Chondrocyte (in vitro differentiated cells): ENCODE measurements around the gene KAZN. TPM values are rescaled to one million over a fixed set of nuclear protein-coding genes. Genes with fewer than 3 reads are reported as not detected.
"Not testable (repeated sequence)": the region's sequence is repeated elsewhere in the genome, so short reads cannot be mapped to it uniquely, and the experiment has no call there.

Experiments used
- DNase-seq: peaks from one replicate; pipeline ENCODE4 v3.0.0; 2021; ENCODE audit warnings: mixed read lengths, low spot score
- H3K27ac Mint-ChIP-seq: one replicate; pipeline ENCODE4 v1.8.0; 2021; ENCODE audit warnings: mild to moderate bottlenecking, moderate library complexity, mixed read lengths; ENCODE audit not compliant: unreplicated experiment
- H3K27me3 Mint-ChIP-seq: 2 replicates; pipeline ENCODE4 v1.8.0; 2021; ENCODE audit warnings: low read depth, mixed read lengths
- H3K36me3 Mint-ChIP-seq: 2 replicates; pipeline ENCODE4 v1.8.0; 2021; ENCODE audit warnings: low read depth, mixed read lengths
- H3K4me1 Mint-ChIP-seq: 2 replicates; pipeline ENCODE4 v1.8.0; 2021; ENCODE audit warnings: low read depth, mild to moderate bottlenecking, mixed read lengths
- H3K4me3 Mint-ChIP-seq: one replicate; pipeline ENCODE4 v1.8.0; 2021; ENCODE audit warnings: mild to moderate bottlenecking, moderate library complexity, mixed read lengths; ENCODE audit not compliant: unreplicated experiment
- H3K9me3 Mint-ChIP-seq: 2 replicates; pipeline ENCODE4 v1.8.0; 2021; ENCODE audit warnings: low read depth, mixed read lengths
- CTCF ChIP-seq: fragments of 200-600 bp; sonication (generic); IDR thresholded peaks from 2 replicates; pipeline ENCODE4 v1.5.0; 2021; ENCODE audit warnings: antibody characterized with exemption, mild to moderate bottlenecking, moderate library complexity
- total RNA-seq: library from RNA; stranded (reverse); gene quantifications from 3 replicates; pipeline ENCODE4 v1.2.1, GENCODE V29; 2021

Gene KAZN
- total RNA-seq, 1 donor from 2014 or later, result 29.6 TPM

GRCh38 chr1:15129944-15130343, 531.5 kb downstream of the KAZN start:
- Mint-ChIP-seq H3K27me3 (peaks cover 24% of the 10 kb centered on the region), H3K36me3 (peaks cover 6% of the 10 kb centered on the region), H3K4me3 (no peak overlapping the region), H3K9me3 (peaks cover 10% of the 10 kb centered on the region), H3K27ac (peak overlapping the region; percentile 68), H3K4me1 (no peaks in the 10 kb centered on the region)
- no peak for TF ChIP-seq CTCF
- DNase-seq, result no peak

GRCh38 chr1:15130607-15131006, 532.1 kb downstream of the KAZN start:
- TF ChIP-seq CTCF, result no peak
- peaks cover 6% of the 10 kb centered on the region for H3K36me3 Mint-ChIP-seq
- H3K9me3 Mint-ChIP-seq, result peaks cover 10% of the 10 kb centered on the region
- no peak for DNase-seq
- H3K4me3 Mint-ChIP-seq, result no peak overlapping the region
- H3K4me1 Mint-ChIP-seq, result no peaks in the 10 kb centered on the region
- H3K27me3 Mint-ChIP-seq, result peaks cover 21% of the 10 kb centered on the region
- no peak overlapping the region for H3K27ac Mint-ChIP-seq

GRCh38 chr1:15132965-15133364, 534.5 kb downstream of the KAZN start:
- Mint-ChIP-seq H3K27ac (no peak overlapping the region), H3K27me3 (peaks cover 27% of the 10 kb centered on the region), H3K36me3 (peaks cover 6% of the 10 kb centered on the region), H3K9me3 (peaks cover 10% of the 10 kb centered on the region), H3K4me1 (no peaks in the 10 kb centered on the region), H3K4me3 (no peak overlapping the region)
- DNase-seq, result no peak
- TF ChIP-seq CTCF, result no peak

GRCh38 chr1:15134285-15134684, 535.8 kb downstream of the KAZN start:
- Mint-ChIP-seq H3K4me3 (no peak overlapping the region), H3K27me3 (peaks cover 27% of the 10 kb centered on the region), H3K4me1 (no peaks in the 10 kb centered on the region), H3K9me3 (peaks cover 10% of the 10 kb centered on the region), H3K27ac (no peak overlapping the region), H3K36me3 (peaks cover 6% of the 10 kb centered on the region)
- no peak for TF ChIP-seq CTCF
- DNase-seq, result no peak

- not testable (repeated sequence) for H3K36me3 Mint-ChIP-seq, H3K4me3 Mint-ChIP-seq, H3K9me3 Mint-ChIP-seq, DNase-seq, H3K4me1 Mint-ChIP-seq, H3K27ac Mint-ChIP-seq
- H3K27me3 Mint-ChIP-seq, result peaks cover 27% of the 10 kb centered on the region
Observed at GRCh38 chr1:15135604-15136003, 537.1 kb downstream of the KAZN start.

GRCh38 chr1:15137809-15138208, 539.3 kb downstream of the KAZN start:
- Mint-ChIP-seq H3K36me3 (no peaks in the 10 kb centered on the region), H3K27me3 (peaks cover 21% of the 10 kb centered on the region), H3K27ac (no peak overlapping the region), H3K4me3 (no peak overlapping the region), H3K9me3 (peaks cover 3% of the 10 kb centered on the region), H3K4me1 (peaks cover 8% of the 10 kb centered on the region)
- TF ChIP-seq CTCF, result no peak
- DNase-seq, result no peak
